NT2/D1 (cell line): Measurements from ENCODE around the gene PREPL.

Experiments
- DNase-seq: peaks from one replicate; pipeline ENCODE4 v3.0.0-alpha.2; 2011; ENCODE audit warnings: low read depth, low spot score
- H3K27me3 ChIP-seq: 2 replicates; pipeline ENCODE4 v1.6.0; 2011; ENCODE audit warnings: mild to moderate bottlenecking; ENCODE audit not compliant: insufficient read length, insufficient read depth
- H3K36me3 ChIP-seq: 2 replicates; pipeline ENCODE4 v1.6.1; 2011; ENCODE audit warnings: mild to moderate bottlenecking, low read length, mixed read lengths; ENCODE audit not compliant: insufficient read depth, insufficient read length
- H3K4me1 ChIP-seq: 2 replicates; pipeline ENCODE4 v1.5.1; 2011; ENCODE audit not compliant: insufficient read depth, insufficient read length
- H3K4me3 ChIP-seq: 2 replicates; pipeline ENCODE4 v1.5.1; 2011; ENCODE audit warnings: low read depth; ENCODE audit not compliant: insufficient read length
- H3K9ac ChIP-seq: 2 replicates; pipeline ENCODE4 v1.6.0; 2011; ENCODE audit warnings: low read depth; ENCODE audit not compliant: insufficient read length
- H3K9me3 ChIP-seq: 2 replicates; pipeline ENCODE4 v1.5.1; 2011; ENCODE audit warnings: mild to moderate bottlenecking, low read length; ENCODE audit not compliant: insufficient read depth
- SUZ12 ChIP-seq: IDR thresholded peaks from 2 replicates; pipeline ENCODE4 v1.6.1; 2011; ENCODE audit not compliant: insufficient read length, insufficient read depth; ENCODE audit errors: extremely low read depth
- YY1 ChIP-seq: IDR thresholded peaks from 2 replicates; pipeline ENCODE4 v1.6.1; 2011; ENCODE audit not compliant: insufficient read length, insufficient read depth
- ZNF274 ChIP-seq: IDR thresholded peaks from 2 replicates; pipeline ENCODE4 v1.6.1; 2011; ENCODE audit warnings: mild to moderate bottlenecking, low read depth, low read length

The PREPL gene

GRCh38 chr2:44285174-44285573 is 76.1 kb downstream of the PREPL start:
- Histone ChIP-seq H3K4me3 (no peak overlapping the region), H3K27me3 (no peaks in the 10 kb centered on the region)

DNA sequence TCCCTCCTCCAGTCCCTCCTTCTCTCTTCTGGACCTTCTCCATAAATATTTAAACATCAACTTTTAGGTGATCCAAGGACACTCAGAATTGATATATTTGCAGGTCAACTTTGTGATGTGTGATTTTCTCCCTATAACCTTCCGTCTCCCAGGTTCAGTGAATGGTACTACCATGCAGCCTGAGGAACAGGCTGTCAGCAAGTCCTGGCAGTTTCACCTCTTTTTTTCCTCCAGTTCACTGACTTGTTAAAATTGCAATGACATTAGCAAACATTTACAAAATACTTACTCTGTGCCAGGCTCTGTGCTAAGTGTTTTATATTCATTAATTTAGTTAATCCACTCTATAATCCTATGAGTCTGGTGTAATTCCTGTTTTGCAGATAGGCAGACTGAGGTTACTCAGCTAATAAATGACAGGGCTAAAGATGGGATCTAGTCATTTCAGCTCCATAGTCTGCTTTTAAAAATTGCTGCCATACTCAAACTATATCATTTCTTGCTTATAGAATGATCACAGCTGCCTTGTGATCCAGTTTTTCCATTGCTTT is 78.1 kb downstream of the PREPL start:
- no peaks in the 10 kb centered on the region for H3K27me3 ChIP-seq
- H3K4me1 ChIP-seq: no peaks in the 10 kb centered on the region
- H3K9ac ChIP-seq: no peak overlapping the region
- no peak for TF ChIP-seq ZNF274
- TF ChIP-seq SUZ12: no peak
- TF ChIP-seq YY1: no peak
- H3K36me3 ChIP-seq: no peaks in the 10 kb centered on the region
- H3K9me3 ChIP-seq: no peaks in the 10 kb centered on the region
- no peak for DNase-seq
- H3K4me3 ChIP-seq: no peak overlapping the region

More at GRCh38 chr2:44285174-44285573, 76.1 kb downstream of the PREPL start:
- H3K4me1 ChIP-seq: no peaks in the 10 kb centered on the region
- TF ChIP-seq SUZ12: no peak
- no peak overlapping the region for H3K9ac ChIP-seq
- no peaks in the 10 kb centered on the region for H3K36me3 ChIP-seq
- no peaks in the 10 kb centered on the region for H3K9me3 ChIP-seq
- no peak for DNase-seq

DNA sequence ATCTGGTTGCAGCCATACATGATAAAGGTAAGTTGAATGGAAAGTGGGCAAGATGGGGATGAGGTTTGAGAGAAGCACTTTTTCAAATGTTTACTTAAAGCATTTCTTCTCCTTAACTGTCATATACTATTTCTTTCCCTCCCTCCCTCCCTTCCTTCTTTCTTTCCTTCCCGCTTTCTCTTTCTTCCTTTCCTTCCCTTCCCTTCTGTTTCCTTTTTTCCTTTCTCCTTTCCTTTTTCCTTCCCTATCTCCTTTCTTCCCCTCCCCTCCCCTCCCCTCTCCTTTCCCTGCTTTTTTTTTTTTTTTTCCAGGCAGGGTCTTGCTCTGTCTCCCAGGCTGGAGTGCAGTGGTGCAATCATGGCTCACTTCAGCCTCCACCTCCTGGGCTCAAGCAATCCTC is 80.4 kb downstream of the PREPL start:
- H3K4me3 ChIP-seq: no peak overlapping the region
- TF ChIP-seq ZNF274 (no peak), SUZ12 (no peak), YY1 (no peak)

GRCh38 chr2:44277541-44277940 is 83.8 kb downstream of the PREPL start:
- TF ChIP-seq SUZ12 (no peak), ZNF274 (no peak), YY1 (no peak)
- H3K36me3 ChIP-seq: no peaks in the 10 kb centered on the region
- H3K27me3 ChIP-seq: no peaks in the 10 kb centered on the region
- H3K9me3 ChIP-seq: no peaks in the 10 kb centered on the region
- no peaks in the 10 kb centered on the region for H3K4me1 ChIP-seq
- no peak overlapping the region for H3K4me3 ChIP-seq
- H3K9ac ChIP-seq: no peak overlapping the region
- DNase-seq: no peak

More for the DNA sequence above, 80.4 kb downstream of the PREPL start:
- no peak for DNase-seq
- Histone ChIP-seq H3K9me3 (no peaks in the 10 kb centered on the region), H3K27me3 (no peaks in the 10 kb centered on the region), H3K4me1 (no peaks in the 10 kb centered on the region), H3K36me3 (no peaks in the 10 kb centered on the region), H3K9ac (no peak overlapping the region)

- Histone ChIP-seq H3K9ac (no peak overlapping the region), H3K36me3 (no peaks in the 10 kb centered on the region), H3K27me3 (no peaks in the 10 kb centered on the region), H3K4me1 (no peaks in the 10 kb centered on the region), H3K4me3 (no peak overlapping the region), H3K9me3 (no peaks in the 10 kb centered on the region)
- no peak for DNase-seq
- no peak for TF ChIP-seq YY1
- TF ChIP-seq SUZ12: no peak
- TF ChIP-seq ZNF274: no peak
Measured at GRCh38 chr2:44275927-44276303, 85.4 kb downstream of the PREPL start.

DNA sequence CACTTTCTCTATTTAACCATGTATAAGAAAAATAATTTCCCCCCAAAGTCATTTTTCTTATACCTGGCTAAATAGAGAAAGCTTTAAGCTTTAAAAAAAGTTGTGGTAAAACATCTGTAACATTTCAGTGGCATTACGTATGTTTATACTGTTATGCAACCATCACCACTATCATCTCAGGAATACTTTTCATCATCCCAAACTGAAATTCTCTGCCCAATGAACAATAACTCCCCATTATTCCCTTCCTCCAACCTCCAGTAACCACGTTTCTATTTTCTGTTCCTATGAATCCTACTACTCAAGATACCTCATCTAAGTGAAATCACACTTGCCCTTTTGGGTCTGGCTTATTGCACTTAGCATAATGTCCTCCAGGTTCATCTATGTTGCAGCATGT is 87.7 kb downstream of the PREPL start:
- Histone ChIP-seq H3K27me3 (no peaks in the 10 kb centered on the region), H3K36me3 (no peaks in the 10 kb centered on the region), H3K9ac (no peak overlapping the region), H3K4me3 (no peak overlapping the region), H3K9me3 (no peaks in the 10 kb centered on the region), H3K4me1 (no peaks in the 10 kb centered on the region)
- DNase-seq: no peak
- no peak for TF ChIP-seq SUZ12
- no peak for TF ChIP-seq ZNF274
- no peak for TF ChIP-seq YY1

GRCh38 chr2:44273076-44273475 is 88.2 kb downstream of the PREPL start:
- Histone ChIP-seq H3K4me3 (no peak overlapping the region), H3K27me3 (no peaks in the 10 kb centered on the region), H3K4me1 (no peaks in the 10 kb centered on the region), H3K9me3 (no peaks in the 10 kb centered on the region), H3K9ac (no peak overlapping the region), H3K36me3 (no peaks in the 10 kb centered on the region)
- DNase-seq: no peak
- no peak for TF ChIP-seq SUZ12
- TF ChIP-seq ZNF274: no peak
- no peak for TF ChIP-seq YY1

- no peaks in the 10 kb centered on the region for H3K27me3 ChIP-seq
- no peak for DNase-seq
- TF ChIP-seq ZNF274 (no peak), YY1 (no peak), SUZ12 (no peak)
- no peaks in the 10 kb centered on the region for H3K4me1 ChIP-seq
- no peaks in the 10 kb centered on the region for H3K36me3 ChIP-seq
- H3K9ac ChIP-seq: no peak overlapping the region
- no peaks in the 10 kb centered on the region for H3K9me3 ChIP-seq
- no peak overlapping the region for H3K4me3 ChIP-seq
Measured at GRCh38 chr2:44271296-44271695, 90.0 kb downstream of the PREPL start.
